Measurements from ENCODE around the gene COL26A1.

The COL26A1 gene

DNA sequence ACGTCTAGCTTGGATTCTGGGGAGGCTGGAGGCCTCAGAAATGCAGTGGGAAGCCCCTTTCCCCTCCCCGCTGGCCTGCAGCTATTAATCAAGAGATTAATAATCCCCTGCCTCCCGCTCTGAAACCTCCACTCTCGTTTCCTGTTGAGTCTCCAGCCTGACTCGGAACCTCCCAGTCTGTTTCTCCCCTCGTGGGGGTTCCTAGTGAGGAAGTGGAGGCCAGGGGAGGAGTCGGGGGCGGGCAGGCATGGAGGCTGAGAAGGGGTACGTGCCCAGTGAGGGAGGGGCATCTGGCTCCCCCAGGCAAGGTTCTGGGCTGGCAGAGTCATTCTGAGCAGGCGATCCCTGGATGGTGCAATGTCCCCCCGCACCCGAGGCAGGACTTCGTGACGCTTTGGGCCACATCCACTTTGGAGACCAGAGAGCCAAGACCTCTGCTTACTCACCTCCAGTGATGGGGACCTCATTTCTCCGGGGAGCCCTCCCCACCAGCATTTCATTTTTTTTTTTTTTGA lies 73.6 kb downstream of the COL26A1 start:
- Histone ChIP-seq H3K56ac (ENCODE audit: low read length) (peak overlapping the region; percentile 67), H2BK5ac (ENCODE audit: low read length) (no peak overlapping the region), H3K23ac (ENCODE audit: low read length) (peak overlapping the region; percentile 89), H3K27ac (ENCODE audit: low read depth, low read length) (no peak overlapping the region), H2AK5ac (ENCODE audit: low read length) (no peak overlapping the region), H3K79me1 (ENCODE audit: low read length) (no peaks in the 10 kb centered on the region), H4K8ac (ENCODE audit: low read depth, low read length) (no peak overlapping the region), H2BK120ac (ENCODE audit: low read depth, low read length) (no peak overlapping the region), H3K4me2 (ENCODE audit: low read length) (no peak overlapping the region), H2BK15ac (replicated peaks; ENCODE audit: low read depth) (no peak overlapping the region), H3K27me3 (ENCODE audit: insufficient read depth, low read length, poor library complexity) (no peaks in the 10 kb centered on the region), H3K4me1 (ENCODE audit: control insufficient read depth, low read depth, low read length) (peaks cover 4% of the 10 kb centered on the region), H3K9ac (ENCODE audit: low read length) (peak overlapping the region; percentile 38), H3K4me3 (ENCODE audit: low read length) (no peak overlapping the region), H3K79me2 (ENCODE audit: control insufficient read depth, insufficient read depth, low read length) (no peaks in the 10 kb centered on the region), H3K36me3 (ENCODE audit: control insufficient read depth, insufficient read depth, low read length) (no peaks in the 10 kb centered on the region), H3K18ac (ENCODE audit: low read length) (no peak overlapping the region), H4K5ac (ENCODE audit: low read length) (no peak overlapping the region), H3K4ac (ENCODE audit: low read depth, low read length) (no peak overlapping the region)
- WGBS (ENCODE audit: extremely low coverage, insufficient coverage, low lambda C conversion rate): no CpG with 5 or more reads among the region's 15 CpGs
- DNase-seq: no peak

DNA sequence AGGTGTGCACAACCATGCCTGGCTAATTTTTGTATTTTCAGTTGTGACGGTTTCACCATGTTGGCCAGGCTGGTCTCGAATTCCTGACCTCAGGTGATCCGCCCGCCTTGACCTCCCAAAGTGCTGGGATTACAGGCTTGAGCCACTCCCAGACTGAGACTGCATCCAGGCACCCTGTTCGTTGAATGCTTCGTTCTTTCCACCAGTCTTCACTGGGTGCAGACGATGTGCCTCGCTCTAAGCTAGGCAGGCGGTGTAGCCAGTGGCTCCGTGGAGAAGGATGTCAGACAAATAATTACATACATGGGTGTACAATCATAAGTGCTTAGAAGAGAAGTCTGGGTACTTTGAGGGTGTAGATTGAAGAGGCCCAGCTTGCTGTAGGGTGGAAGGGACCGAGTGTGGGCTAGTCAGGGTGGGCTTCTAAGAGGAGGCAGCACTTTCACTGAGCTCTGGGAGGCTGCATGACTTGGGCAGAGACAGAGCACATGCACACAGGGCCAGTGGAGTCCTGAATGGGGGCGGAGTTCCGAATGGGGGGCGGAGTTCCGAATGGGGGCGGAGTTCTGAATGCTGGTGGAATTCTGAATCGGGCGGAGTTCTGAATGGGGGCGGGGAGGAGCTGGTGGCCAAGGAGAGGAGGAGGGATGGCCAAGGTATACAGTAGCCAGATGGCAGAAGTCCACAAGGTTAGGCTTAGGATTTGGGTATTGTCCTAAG lies 74.3 kb downstream of the COL26A1 start:
- Histone ChIP-seq H2BK5ac (ENCODE audit: low read length) (no peak overlapping the region), H3K9ac (ENCODE audit: low read length) (no peak overlapping the region), H3K4me1 (ENCODE audit: control insufficient read depth, low read depth, low read length) (peaks cover 4% of the 10 kb centered on the region), H2BK120ac (ENCODE audit: low read depth, low read length) (no peak overlapping the region), H3K36me3 (ENCODE audit: control insufficient read depth, insufficient read depth, low read length) (no peaks in the 10 kb centered on the region), H3K27me3 (ENCODE audit: insufficient read depth, low read length, poor library complexity) (no peaks in the 10 kb centered on the region), H3K4me3 (ENCODE audit: low read length) (no peak overlapping the region), H3K56ac (ENCODE audit: low read length) (no peak overlapping the region), H4K8ac (ENCODE audit: low read depth, low read length) (no peak overlapping the region), H2AK5ac (ENCODE audit: low read length) (no peak overlapping the region), H4K5ac (ENCODE audit: low read length) (no peak overlapping the region), H3K79me1 (ENCODE audit: low read length) (no peaks in the 10 kb centered on the region), H3K4me2 (ENCODE audit: low read length) (no peak overlapping the region), H3K18ac (ENCODE audit: low read length) (peak overlapping the region; percentile 11), H3K4ac (ENCODE audit: low read depth, low read length) (no peak overlapping the region), H3K23ac (ENCODE audit: low read length) (no peak overlapping the region), H3K27ac (ENCODE audit: low read depth, low read length) (no peak overlapping the region), H2BK15ac (replicated peaks; ENCODE audit: low read depth) (no peak overlapping the region), H3K79me2 (ENCODE audit: control insufficient read depth, insufficient read depth, low read length) (no peaks in the 10 kb centered on the region)
- WGBS (ENCODE audit: extremely low coverage, insufficient coverage, low lambda C conversion rate): no CpG with 5 or more reads among the region's 19 CpGs
- peak; percentile 87 for DNase-seq

DNA sequence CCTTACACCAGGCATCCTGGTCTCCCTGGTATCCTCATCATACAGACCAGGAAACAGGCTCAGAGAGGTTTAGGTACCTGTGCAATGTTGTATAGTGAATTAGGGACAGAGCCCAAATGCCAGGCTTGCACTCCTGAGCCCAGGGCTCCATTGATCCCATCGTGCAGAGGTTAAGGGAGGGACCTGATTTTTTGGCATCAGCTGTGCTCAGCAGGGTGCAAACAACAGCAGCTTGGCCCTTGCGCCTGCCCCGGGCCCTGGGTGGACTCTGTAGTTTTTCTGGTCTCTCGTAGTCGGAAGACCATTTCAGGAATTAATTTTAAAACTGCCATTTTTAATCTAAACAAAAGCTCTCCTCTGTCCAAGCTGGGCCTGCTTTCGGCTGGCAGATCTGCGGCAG lies 79.2 kb downstream of the COL26A1 start:
- Histone ChIP-seq H2AK5ac (ENCODE audit: low read length) (no peak overlapping the region), H3K9ac (ENCODE audit: low read length) (no peak overlapping the region), H3K4me1 (ENCODE audit: control insufficient read depth, low read depth, low read length) (no peaks in the 10 kb centered on the region), H2BK5ac (ENCODE audit: low read length) (no peak overlapping the region), H3K4me2 (ENCODE audit: low read length) (no peak overlapping the region), H2BK120ac (ENCODE audit: low read depth, low read length) (no peak overlapping the region), H3K4me3 (ENCODE audit: low read length) (no peak overlapping the region), H3K56ac (ENCODE audit: low read length) (no peak overlapping the region), H3K79me1 (ENCODE audit: low read length) (peaks cover 4% of the 10 kb centered on the region), H3K27ac (ENCODE audit: low read depth, low read length) (no peak overlapping the region), H3K23ac (ENCODE audit: low read length) (no peak overlapping the region), H2BK15ac (replicated peaks; ENCODE audit: low read depth) (no peak overlapping the region), H3K79me2 (ENCODE audit: control insufficient read depth, insufficient read depth, low read length) (peaks cover 2% of the 10 kb centered on the region), H3K27me3 (ENCODE audit: insufficient read depth, low read length, poor library complexity) (no peaks in the 10 kb centered on the region), H3K36me3 (ENCODE audit: control insufficient read depth, insufficient read depth, low read length) (peaks cover 2% of the 10 kb centered on the region), H4K5ac (ENCODE audit: low read length) (no peak overlapping the region), H4K8ac (ENCODE audit: low read depth, low read length) (no peak overlapping the region), H3K4ac (ENCODE audit: low read depth, low read length) (no peak overlapping the region), H3K18ac (ENCODE audit: low read length) (no peak overlapping the region)
- DNase-seq: no peak
- no CpG with 5 or more reads among the region's 7 CpGs for WGBS (ENCODE audit: extremely low coverage, insufficient coverage, low lambda C conversion rate)

DNA sequence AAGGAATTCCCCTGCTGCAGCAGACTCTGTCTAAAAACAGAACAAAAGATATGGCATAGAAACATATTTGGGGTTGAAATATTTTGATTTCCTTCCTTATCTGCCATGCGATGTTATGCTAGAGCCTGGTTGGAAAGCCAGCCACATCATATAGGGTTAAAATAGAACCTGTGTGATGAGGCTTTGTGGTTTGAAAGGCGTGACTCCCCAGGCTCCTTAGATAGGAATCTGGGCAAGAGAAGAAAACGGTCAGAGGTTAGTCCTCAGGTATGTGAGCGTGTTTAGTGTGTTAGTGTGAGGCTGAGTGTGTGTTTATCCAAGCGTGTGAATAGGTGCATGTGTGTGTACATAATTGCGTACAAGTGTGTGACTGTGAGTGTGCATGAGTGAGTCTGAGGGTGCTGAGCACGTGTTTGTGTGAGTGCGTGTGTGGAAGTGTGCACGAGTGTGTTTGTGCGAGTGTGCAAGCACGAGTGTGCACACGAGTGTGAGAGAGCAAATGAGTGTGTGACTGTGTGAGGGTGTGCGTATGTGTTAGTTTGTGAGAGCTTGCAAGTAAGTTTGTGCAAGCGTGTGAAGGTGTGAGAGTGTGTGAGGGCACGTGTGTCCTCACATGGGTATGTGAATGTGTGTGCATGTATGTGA lies 79.9 kb downstream of the COL26A1 start:
- Histone ChIP-seq H2BK5ac (ENCODE audit: low read length) (no peak overlapping the region), H2BK15ac (replicated peaks; ENCODE audit: low read depth) (no peak overlapping the region), H3K4ac (ENCODE audit: low read depth, low read length) (no peak overlapping the region), H3K9ac (ENCODE audit: low read length) (no peak overlapping the region), H3K36me3 (ENCODE audit: control insufficient read depth, insufficient read depth, low read length) (peaks cover 2% of the 10 kb centered on the region), H3K4me2 (ENCODE audit: low read length) (no peak overlapping the region), H3K23ac (ENCODE audit: low read length) (no peak overlapping the region), H3K79me2 (ENCODE audit: control insufficient read depth, insufficient read depth, low read length) (peaks cover 2% of the 10 kb centered on the region), H3K18ac (ENCODE audit: low read length) (no peak overlapping the region), H2AK5ac (ENCODE audit: low read length) (no peak overlapping the region), H3K4me3 (ENCODE audit: low read length) (no peak overlapping the region), H4K8ac (ENCODE audit: low read depth, low read length) (no peak overlapping the region), H3K27ac (ENCODE audit: low read depth, low read length) (no peak overlapping the region), H3K79me1 (ENCODE audit: low read length) (peaks cover 4% of the 10 kb centered on the region), H3K56ac (ENCODE audit: low read length) (peak overlapping the region; percentile 56), H3K27me3 (ENCODE audit: insufficient read depth, low read length, poor library complexity) (no peaks in the 10 kb centered on the region), H4K5ac (ENCODE audit: low read length) (no peak overlapping the region), H3K4me1 (ENCODE audit: control insufficient read depth, low read depth, low read length) (no peaks in the 10 kb centered on the region), H2BK120ac (ENCODE audit: low read depth, low read length) (no peak overlapping the region)
- DNase-seq: no peak
- 100% methylated on average over 7 of the region's 15 CpGs for WGBS (ENCODE audit: extremely low coverage, insufficient coverage, low lambda C conversion rate)

DNA sequence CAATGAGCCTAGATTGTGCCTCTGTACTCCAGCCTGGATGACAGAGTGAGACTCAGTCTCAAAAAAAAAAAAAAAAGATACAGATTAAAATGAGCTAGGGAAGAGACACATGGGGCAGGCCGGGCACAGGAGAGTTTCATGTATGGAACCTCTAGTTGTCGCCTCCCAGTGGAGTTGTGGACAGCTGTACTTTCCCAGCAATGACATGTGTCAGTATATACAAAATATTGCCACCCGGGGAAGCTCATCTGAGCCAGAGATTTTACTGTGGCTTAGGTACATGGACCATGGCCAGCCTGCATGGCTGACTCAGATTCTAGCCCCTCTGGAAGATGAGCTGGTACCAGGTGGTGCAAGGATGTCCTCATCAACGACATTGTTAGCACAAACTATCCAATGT lies 87.4 kb downstream of the COL26A1 start:
- H3K4ac ChIP-seq (ENCODE audit: low read depth, low read length): no peak overlapping the region
- no peak overlapping the region for H3K18ac ChIP-seq (ENCODE audit: low read length)
- no peak overlapping the region for H4K5ac ChIP-seq (ENCODE audit: low read length)
- H3K27ac ChIP-seq (ENCODE audit: low read depth, low read length): no peak overlapping the region
- H3K9ac ChIP-seq (ENCODE audit: low read length): no peak overlapping the region
- WGBS (ENCODE audit: extremely low coverage, insufficient coverage, low lambda C conversion rate): no CpG with 5 or more reads among the region's 4 CpGs
- no peak overlapping the region for H2BK120ac ChIP-seq (ENCODE audit: low read depth, low read length)
- no peak overlapping the region for H3K4me3 ChIP-seq (ENCODE audit: low read length)
- no peak overlapping the region for H2BK15ac ChIP-seq (replicated peaks; ENCODE audit: low read depth)
- H3K79me2 ChIP-seq (ENCODE audit: control insufficient read depth, insufficient read depth, low read length): no peaks in the 10 kb centered on the region
- no peak overlapping the region for H3K23ac ChIP-seq (ENCODE audit: low read length)
- H4K8ac ChIP-seq (ENCODE audit: low read depth, low read length): no peak overlapping the region
- H2AK5ac ChIP-seq (ENCODE audit: low read length): no peak overlapping the region
- peaks cover 2% of the 10 kb centered on the region for H3K79me1 ChIP-seq (ENCODE audit: low read length)
- H2BK5ac ChIP-seq (ENCODE audit: low read length): no peak overlapping the region
- H3K27me3 ChIP-seq (ENCODE audit: insufficient read depth, low read length, poor library complexity): no peaks in the 10 kb centered on the region
- no peak overlapping the region for H3K56ac ChIP-seq (ENCODE audit: low read length)
- DNase-seq: no peak
- no peaks in the 10 kb centered on the region for H3K36me3 ChIP-seq (ENCODE audit: control insufficient read depth, insufficient read depth, low read length)
- H3K4me1 ChIP-seq (ENCODE audit: control insufficient read depth, low read depth, low read length): no peaks in the 10 kb centered on the region
- no peak overlapping the region for H3K4me2 ChIP-seq (ENCODE audit: low read length)

Data from mesendoderm (in vitro differentiated cells).